ENCODE measurements around the gene CAV2. TPM values are rescaled to one million over a fixed set of nuclear protein-coding genes. Genes with fewer than 3 reads are reported as not detected.

Gene CAV2
- total RNA-seq, 4 donors from 2014 or later: 125 to 148 (median 129) TPM

GRCh38 chr7:116511552-116512519, 12.3 kb downstream of the CAV2 start:
- Histone ChIP-seq H3K9me3 (no peaks in the 10 kb centered on the region), H3K4me1 (peaks cover 18 to 62% (median 38%) of the 10 kb centered on the region in 4 donors), H3K36me3 (peaks cover 0 to 19% (median 7%) of the 10 kb centered on the region in 4 donors), H3K4me3 (peak overlapping the region; percentile 43 to 56 (median 46)), H3K27ac (replicated peaks in 1 of 4) (peak overlapping the region; percentile 80 to 83 (median 82)), H3K27me3 (no peaks in the 10 kb centered on the region)
- TF ChIP-seq EP300 (IDR thresholded peaks at IDR 0.05): no peak
- peak; percentile 47 to 72 for TF ChIP-seq POLR2AphosphoS5 (IDR thresholded peaks at IDR 0.05)
- WGBS: 50% methylated on average over 12 of the region's 12 CpGs
- no peak for DNase-seq (ENCODE audit: extremely low spot score)
- intact Hi-C loops (cut with DNase I): no loop called here

- Histone ChIP-seq H3K4me3 (peak overlapping the region; percentile 43 to 56 (median 46)), H3K27me3 (no peaks in the 10 kb centered on the region), H3K9me3 (no peaks in the 10 kb centered on the region), H3K36me3 (peaks cover 0 to 12% (median under 1%) of the 10 kb centered on the region in 4 donors), H3K4me1 (peaks cover 18 to 63% (median 36%) of the 10 kb centered on the region in 4 donors), H3K27ac (replicated peaks in 1 of 4) (peak overlapping the region; percentile 80 to 83 (median 82))
- intact Hi-C loops (cut with DNase I): no loop called here
- TF ChIP-seq POLR2AphosphoS5 (IDR thresholded peaks at IDR 0.05): no peak
- TF ChIP-seq EP300 (IDR thresholded peaks at IDR 0.05): no peak
- no peak for TF ChIP-seq POLR2A (IDR thresholded peaks at IDR 0.05; ENCODE audit: low read depth)
- TF ChIP-seq CTCF (IDR thresholded peaks at IDR 0.05): no peak
- no peak for DNase-seq (ENCODE audit: extremely low spot score)
- 69% methylated on average over 4 of the region's 4 CpGs for WGBS
Measured at GRCh38 chr7:116512520-116513188, 13.1 kb downstream of the CAV2 start.

- TF ChIP-seq POLR2A (IDR thresholded peaks at IDR 0.05; ENCODE audit: low read depth) (no peak), EP300 (IDR thresholded peaks at IDR 0.05) (no peak), POLR2AphosphoS5 (IDR thresholded peaks at IDR 0.05) (no peak), CTCF (IDR thresholded peaks at IDR 0.05) (no peak)
- H3K27me3 ChIP-seq: no peaks in the 10 kb centered on the region
- no peaks in the 10 kb centered on the region for H3K36me3 ChIP-seq
- H3K4me1 ChIP-seq: peaks cover 8 to 48% (median 33%) of the 10 kb centered on the region in 4 donors
- intact Hi-C loops (cut with DNase I): no loop called here
- no peak overlapping the region for H3K27ac ChIP-seq (replicated peaks in 1 of 4)
- H3K4me3 ChIP-seq: no peak overlapping the region
- no peaks in the 10 kb centered on the region for H3K9me3 ChIP-seq
- DNase-seq (ENCODE audit: extremely low spot score): no peak
Measured at GRCh38 chr7:116515584-116515983, 16.0 kb downstream of the CAV2 start.

- Histone ChIP-seq H3K4me1 (peaks cover 5 to 40% (median 28%) of the 10 kb centered on the region in 4 donors), H3K36me3 (no peaks in the 10 kb centered on the region), H3K9me3 (no peaks in the 10 kb centered on the region), H3K4me3 (no peak overlapping the region), H3K27ac (replicated peaks in 1 of 4) (no peak overlapping the region), H3K27me3 (no peaks in the 10 kb centered on the region)
- no peak for DNase-seq (ENCODE audit: extremely low spot score)
- intact Hi-C loops (cut with DNase I): no loop called here
- no peak for TF ChIP-seq CTCF (IDR thresholded peaks at IDR 0.05)
- no peak for TF ChIP-seq EP300 (IDR thresholded peaks at IDR 0.05)
- TF ChIP-seq POLR2A (IDR thresholded peaks at IDR 0.05; ENCODE audit: low read depth): no peak
Measured at GRCh38 chr7:116516324-116516723, 16.8 kb downstream of the CAV2 start.

GRCh38 chr7:116517626-116518025, 18.1 kb downstream of the CAV2 start:
- Histone ChIP-seq H3K4me3 (no peak overlapping the region), H3K4me1 (peaks cover 12 to 31% (median 17%) of the 10 kb centered on the region in 4 donors), H3K9me3 (no peaks in the 10 kb centered on the region), H3K36me3 (no peaks in the 10 kb centered on the region), H3K27me3 (no peaks in the 10 kb centered on the region), H3K27ac (replicated peaks in 1 of 4) (no peak overlapping the region)
- intact Hi-C loops (cut with DNase I): no loop called here
- TF ChIP-seq POLR2AphosphoS5 (IDR thresholded peaks at IDR 0.05) (no peak), CTCF (IDR thresholded peaks at IDR 0.05) (no peak), POLR2A (IDR thresholded peaks at IDR 0.05; ENCODE audit: low read depth) (no peak), EP300 (IDR thresholded peaks at IDR 0.05) (no peak)
- DNase-seq (ENCODE audit: extremely low spot score): no peak
- WGBS: 100% methylated on average over 1 of the region's 1 CpG

Data from esophagus muscularis mucosa (tissue), 4 donors.